Stimulated activated CD4-positive, alpha-beta T cell treated with anti-CD3 and anti-CD28 coated beads, Interleukin-15, amount 100 ng/mL, for 48 hours (primary cell): ENCODE results near the gene TOLLIP.
A peak's percentile ranks its signal among the peaks of the same experiment; 100 is the strongest.
"Not testable (repeated sequence)": the region's sequence is repeated elsewhere in the genome, so short reads cannot be mapped to it uniquely, and the experiment has no call there.

Experiments used
- DNase-seq, 2 donors: peaks; one replicate each; pipeline ENCODE4 v3.0.0-alpha.2; 2020; ENCODE audit warnings: low read depth in 2 of 2

The TOLLIP gene

DNA sequence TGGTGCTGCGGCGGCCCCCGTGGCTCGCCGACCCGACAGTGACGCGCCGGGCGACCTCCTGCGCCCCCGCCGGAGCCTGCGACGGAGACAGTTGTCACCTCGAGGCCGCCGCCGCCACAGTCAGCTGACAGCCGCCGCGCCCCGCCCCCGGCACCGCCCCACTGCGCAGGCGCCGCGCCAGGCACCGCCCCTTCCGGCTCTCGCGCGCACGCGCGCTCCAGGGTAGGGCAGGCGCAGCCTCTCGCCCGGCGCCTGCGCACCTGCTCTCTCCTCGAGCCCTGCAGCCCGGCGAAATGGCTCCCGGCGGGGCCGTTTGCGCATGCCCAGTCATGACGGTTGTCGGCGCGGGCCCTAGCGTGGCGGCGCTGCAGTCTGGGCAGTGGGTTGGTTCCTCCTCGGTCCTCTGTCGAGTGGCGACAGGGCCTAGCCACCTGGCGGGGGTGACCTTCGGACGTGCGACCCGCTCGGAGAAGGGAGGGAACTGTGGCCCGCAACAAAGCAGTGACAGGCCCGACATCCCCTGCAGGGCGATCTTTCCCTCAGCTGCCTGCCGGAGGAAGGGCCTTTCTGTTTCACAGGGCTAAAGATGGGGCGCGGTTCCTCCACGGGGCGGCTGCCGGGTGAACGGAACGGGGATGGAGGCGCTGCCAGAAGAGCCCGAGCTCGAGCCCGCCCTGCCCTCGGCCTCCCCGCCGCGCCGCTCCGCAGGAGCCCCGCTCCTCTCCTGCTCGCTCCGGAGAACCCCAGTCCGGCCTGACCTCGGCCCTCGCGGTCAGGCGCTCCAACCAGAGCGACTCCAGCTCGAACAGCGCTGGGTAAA, at the start of gene TOLLIP:
TOLLIP (minus strand) TSS at position 135 of the 820 bp plus-strand sequence; CDS start at position 1, 134 bp downstream.
- DNase-seq = peak; percentile 93 to 94

DNA sequence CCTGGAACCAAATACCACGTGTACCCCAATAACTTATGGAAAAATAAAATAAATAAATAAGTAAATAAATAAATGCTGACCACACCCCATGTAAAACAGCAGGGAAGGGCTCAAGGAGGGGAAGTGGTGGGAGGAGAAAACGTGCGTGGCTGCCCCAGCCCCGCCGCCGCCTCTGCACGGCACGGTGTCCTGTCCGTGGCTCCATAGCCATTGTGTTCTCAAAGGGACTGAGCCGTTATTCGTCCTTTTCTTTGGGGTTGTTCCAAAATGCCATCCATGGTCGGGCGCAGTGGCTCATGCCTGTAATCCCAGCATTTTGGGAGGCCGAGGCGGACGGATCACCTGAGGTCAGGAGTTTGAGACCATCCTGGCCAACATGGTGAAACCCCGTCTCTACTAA, 49.5 kb upstream of the TOLLIP start:
- not testable (repeated sequence) for DNase-seq

DNA sequence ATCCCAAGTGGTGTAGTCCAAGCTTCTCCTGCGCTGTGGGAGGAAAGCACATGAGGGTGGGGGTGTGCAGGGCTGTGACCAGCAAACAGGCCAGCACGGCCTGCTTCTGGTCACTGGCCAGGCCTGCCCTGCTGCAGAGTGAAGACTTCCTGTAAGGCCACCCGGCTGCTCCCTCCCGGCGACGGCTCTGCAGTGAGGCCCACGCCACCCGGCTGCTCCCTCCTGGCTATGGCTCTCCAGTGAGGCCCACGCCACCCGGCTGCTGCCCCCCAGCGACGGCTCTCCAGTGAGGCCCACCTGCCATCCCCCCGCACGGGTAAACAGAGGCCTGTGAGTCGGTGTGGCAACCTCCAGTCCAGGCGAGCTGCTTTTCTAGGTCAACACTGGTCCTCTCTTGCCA, 48.9 kb upstream of the TOLLIP start:
- DNase-seq = no peak

DNA sequence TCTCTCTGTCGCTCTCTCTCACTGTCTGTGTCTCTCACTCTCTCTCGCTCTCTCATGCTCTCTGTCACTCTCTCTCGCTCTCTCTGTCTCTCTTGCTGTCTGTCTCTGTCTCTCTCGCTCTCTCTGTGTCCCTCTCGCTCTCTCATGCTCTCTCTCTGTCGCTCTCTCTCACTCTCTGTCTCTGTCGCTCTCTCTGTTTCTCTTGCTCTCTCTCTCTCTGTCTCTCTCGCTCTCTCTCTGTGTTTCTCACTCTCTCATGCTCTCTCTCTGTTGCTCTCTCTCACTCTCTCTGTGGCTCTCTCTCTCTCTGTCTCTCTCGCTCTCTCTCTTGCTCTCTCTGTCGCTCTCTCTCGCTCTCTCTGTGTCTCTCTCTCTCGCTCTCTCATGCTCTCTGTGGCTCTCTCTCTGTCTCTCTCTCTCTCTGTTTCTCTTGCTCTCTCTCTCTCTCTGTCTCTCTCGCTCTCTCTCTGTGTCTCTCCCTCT, 47.1 kb upstream of the TOLLIP start:
- DNase-seq = no peak

DNA sequence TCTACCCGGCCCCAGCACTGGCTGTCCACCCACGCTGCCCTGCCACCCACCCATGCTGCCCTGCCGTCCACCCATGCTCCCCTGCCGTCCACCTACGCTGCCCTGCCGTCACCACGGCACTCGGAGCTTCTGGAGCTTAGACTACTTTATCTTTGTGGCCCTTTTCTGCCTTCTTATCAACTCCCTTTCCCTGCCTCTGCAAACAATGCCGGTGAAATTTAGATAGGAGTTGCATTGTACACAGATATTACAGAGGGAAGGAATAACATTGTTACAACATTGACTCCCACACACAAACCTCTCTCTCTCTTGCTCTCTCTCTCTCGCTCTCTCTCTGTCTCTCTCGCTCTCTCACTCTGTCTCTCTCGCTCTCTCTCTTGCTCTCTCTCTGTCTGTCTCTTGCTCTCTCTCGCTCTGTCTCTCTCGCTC, 46.6 kb upstream of the TOLLIP start:
- DNase-seq = no peak

DNA sequence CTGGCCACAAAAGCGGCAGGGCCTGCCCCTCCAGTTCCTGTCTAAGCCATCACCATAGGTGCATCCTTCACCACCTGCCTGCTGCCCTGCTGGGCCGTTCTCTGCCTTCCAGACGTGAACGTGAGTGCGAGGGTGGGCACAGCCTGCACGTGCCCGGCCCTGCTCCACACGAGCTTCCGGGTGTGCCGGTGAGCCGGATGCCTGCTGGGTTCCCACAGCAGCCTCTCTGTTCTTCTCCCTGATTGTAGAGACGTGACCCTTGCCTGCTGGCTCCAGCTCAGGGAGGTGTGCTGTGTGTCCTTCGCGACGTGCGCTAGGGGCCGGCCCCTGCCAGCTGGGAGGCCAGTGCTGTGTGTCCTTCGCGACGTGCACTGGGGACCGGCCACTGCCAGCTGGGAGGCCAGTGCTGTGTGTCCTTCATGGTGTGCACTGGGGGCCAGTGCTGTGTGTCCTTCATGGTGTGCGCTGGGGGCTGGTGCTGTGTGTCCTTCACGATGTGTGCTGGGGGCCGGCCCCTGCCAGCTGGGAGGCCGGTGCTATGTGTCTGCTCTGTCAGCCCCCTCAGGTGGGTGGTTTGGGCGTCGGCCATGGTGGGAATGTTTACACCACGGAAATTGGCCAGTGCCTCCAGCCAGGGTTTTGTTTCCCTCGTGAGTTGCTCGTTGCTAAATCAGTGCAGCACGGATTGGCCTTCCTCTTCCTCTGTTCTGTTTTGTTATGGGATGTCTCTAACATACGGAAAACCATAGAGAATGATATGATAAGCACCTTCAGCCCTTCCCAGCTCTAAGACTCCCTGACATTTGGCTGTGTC, 44.9 kb upstream of the TOLLIP start:
- DNase-seq = no peak

DNA sequence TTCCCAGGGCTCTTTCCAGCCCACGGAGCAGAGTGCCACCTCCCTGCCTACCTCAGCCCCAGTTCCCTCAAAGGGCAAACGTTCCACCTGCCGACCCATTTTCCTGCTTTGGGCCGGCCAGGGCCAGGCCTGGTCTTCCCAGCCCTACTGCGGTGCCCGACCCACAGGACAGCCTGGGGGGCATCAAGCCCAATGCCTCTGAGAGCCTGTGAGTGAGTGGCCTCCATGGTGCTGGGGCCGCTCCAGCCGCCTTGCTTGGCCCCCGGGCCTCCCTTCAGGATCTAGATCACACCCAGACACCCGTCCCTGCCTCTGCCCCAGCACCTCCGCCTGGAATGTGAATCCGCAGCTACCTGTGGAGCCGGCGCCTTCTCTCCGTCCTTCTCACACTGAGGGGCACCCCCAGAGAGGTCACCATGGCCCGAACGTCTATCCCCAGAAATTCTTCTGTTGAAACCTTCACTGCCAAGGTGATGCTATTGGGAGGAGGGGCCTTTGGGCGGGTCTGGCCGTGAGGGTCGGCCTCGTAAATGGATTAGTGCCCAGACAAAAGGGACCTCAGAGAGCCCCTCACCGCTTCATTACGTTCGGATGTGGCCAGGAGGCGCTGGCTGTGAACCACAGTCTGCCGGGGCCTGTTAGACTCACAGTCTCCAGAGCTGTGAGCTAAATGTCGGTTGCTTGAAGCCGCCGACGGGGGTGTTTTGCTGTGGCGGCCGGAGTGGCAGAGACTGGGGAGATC, 44.1 kb upstream of the TOLLIP start:
- no peak for DNase-seq

DNA sequence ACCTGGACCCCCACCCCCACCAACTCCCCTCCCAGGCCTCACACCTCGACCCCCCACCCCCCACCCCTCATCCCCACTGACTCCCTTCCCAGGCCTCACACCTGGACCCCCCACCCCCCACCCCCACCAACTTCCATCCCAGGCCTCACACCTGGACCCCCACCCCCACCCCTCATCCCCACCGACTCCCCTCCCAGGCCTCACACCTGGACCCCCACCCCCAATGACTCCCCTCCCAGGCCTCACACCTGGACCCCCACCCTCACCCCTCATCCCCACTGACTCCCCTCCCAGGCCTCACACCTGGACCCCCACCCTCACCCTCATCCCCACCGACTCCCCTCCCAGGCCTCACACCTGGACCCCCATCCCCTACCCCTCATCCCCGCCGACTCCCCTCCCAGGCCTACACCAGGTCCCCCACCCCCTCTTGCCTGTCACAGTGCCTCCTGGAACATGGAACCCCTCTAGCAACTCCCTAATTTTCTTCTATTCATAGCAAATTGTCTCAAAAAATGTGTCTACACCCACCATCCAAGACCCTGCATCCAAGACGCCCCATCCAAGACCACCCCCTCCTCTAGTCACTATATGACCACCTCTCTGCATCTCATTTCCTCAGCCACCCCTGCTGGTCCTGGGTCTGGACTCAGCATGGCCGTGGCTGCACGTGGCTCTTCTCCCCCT, 43.4 kb upstream of the TOLLIP start:
- no peak for DNase-seq

DNA sequence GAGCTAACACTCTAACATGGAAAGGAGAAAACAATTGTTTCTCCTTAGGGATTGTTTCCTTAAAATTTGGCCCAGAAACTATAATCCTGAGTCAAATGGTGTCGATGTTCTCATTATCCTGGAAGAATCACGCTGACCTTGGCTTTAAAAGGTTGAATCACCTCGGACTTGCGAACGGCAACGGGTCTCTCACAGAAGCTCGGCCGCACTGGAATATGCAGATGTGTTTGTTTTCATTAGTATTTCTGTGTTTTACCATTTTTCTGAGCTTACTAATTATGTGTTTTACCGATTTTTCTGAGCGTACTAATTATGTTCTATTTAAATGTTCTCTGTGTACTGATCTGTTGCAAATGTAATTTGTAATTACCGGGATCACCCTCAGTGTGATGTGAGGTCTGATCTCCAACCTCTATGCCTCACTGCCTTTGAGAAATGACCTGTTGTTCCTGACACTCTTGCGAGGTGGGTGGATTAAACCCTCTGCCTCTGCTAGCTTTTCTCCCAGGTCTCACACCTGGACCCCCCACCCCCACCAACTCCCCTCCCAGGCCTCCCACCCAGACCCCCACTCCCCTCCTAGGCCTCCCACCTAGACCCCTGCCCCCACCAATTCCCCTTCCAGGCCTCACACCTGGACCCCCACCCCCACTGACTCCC, 42.0 kb upstream of the TOLLIP start:
- DNase-seq = no peak

DNA sequence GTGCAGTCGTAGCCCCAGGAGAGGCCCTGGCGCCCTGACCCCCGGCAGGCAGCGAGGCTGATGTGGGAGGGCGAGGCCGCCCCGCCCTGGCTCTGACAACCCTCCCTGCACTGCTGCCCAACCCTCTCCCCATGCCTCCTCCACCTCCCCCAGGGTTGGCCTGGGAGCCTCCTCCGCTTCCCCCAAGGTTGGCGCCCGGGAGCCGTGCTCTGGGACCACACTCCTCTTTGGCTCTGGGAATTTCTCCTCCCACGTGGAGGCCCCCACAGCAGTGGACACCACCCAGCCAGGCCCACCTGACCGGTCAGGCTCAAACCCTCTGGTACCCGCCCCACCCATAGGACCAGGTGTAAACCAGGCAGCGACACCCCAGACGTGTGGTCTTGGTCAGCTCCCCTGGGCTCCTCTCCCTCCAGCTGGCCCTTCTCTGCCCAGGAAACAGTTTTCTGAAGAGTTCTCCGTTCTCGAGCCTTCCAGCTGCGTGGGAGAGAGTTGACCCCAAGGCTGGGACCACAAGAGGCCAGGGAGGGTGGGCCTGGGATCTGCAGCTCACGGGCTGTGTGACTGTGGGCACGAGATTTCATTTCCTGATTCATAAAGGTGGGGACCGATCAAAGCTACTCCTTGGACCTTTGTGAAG, 40.8 kb upstream of the TOLLIP start:
- DNase-seq = no peak

DNA sequence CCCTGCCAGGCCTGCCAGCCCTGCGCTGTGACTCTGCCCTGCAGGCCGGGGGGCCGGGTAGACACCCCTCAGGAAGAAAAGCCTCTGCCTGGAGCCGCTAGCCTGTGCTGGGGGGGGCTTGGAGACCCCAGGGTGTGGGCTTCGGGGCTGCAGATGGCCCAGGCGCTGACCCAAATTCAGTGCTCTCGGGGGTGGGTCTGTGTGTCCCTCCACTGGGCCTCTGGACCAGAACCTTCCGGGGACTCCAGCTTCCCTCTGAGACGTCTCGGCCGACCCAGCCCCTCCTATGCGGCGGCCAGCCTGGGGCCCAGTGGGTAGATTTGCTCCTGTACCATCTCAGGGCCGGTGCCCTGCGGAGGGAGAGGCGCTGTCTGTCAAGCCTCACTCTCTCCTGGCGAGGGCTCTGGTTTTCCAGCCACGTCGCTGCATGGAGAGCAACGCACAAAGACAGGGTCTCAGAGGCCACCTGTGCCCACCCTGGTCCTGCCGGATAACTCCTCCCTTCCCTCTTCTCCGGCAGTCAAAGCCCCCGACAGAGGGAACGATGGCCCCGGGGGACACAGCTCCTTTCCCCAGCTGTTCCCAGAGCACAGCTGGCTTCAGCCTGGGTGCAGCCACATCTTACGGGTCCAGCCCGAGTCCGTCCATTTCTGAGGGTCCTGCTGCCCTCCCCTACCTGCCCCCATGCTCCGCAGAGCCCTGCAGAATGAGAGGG, 40.1 kb upstream of the TOLLIP start:
- DNase-seq = no peak

DNA sequence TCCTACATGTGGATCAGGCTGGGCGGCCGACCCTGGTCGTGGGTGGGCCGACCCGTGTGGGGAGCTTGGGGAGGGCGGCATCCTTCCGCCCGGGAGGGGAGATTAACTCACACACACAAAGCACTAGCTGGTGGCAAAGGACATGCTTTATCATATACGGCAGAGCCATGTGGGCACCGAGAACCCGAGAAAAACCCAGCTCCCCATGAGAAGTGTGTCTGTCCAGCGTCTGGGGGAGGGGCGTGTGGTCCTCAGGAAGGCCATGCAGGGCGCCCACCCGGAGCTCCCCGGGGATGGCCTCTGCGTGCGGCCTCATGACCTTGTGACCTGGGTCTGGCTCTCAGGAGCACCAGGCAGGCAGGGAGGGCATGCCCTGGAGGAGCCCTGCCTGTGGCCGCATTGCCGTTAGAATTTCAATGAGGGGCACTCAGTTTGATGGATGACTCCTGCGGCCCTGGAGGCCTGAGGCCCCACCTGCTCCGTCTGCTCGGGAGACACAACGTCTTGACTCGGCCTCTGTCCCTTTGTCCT, 39.4 kb upstream of the TOLLIP start:
- DNase-seq = no peak

DNA sequence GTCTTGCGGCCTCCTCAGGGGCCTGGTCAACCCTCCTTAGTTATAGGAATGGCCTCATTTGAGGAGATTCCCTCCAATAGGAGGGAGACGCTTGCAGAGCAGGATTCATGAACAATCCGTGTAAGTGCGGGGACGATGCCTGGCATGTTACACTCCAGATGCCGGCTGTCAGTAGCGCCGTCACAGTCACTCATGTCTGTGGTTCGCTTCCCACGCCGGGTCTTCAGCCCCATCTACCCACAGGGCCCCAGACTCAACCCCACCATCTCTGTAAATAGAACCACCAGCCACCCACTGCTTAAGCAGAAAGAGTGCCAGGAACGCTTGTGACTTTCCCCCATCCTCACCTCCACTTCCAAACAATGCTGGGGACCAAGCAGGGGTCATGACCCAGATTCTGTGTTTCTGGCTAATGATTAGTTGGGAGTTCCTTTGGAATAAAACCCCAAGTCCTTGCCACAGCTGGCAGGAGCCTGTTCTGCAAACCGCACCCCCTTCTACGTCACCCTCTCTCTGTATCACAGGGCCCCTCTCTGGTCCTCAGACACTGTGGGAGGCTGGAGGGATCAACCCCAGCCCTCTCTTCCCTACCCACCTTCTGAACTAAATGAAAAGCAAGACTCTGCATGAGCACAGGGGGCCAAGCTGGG, 38.8 kb upstream of the TOLLIP start:
- DNase-seq = no peak

DNA sequence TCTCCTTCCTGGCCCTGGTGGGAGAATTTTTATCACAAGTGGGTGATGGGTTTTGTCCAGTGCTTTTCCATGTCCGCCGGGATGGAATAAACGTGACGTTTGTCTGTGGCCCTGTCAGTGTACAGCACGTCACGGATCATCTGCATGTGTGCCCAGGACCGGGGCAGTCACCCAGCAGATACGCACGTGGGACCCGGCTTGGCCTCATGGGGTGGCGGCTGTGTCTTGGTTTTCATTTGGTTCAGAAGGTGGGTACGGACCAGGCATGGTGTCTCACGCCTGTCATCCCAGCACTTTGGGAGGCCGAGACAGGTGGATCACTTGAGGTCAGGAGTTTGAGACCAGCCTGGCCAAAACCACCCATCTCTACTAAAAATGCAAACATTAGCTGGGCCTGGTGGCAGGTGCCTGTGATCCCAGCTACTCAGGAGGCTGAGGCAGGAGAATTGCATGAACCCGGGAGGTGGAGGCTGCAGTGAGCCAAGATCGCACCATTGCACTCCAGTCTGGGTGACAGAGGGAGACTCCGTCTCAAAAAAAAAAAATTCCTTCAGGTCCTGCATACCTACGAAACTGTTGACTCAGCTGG, 38.1 kb upstream of the TOLLIP start:
- DNase-seq = not testable (repeated sequence)

DNA sequence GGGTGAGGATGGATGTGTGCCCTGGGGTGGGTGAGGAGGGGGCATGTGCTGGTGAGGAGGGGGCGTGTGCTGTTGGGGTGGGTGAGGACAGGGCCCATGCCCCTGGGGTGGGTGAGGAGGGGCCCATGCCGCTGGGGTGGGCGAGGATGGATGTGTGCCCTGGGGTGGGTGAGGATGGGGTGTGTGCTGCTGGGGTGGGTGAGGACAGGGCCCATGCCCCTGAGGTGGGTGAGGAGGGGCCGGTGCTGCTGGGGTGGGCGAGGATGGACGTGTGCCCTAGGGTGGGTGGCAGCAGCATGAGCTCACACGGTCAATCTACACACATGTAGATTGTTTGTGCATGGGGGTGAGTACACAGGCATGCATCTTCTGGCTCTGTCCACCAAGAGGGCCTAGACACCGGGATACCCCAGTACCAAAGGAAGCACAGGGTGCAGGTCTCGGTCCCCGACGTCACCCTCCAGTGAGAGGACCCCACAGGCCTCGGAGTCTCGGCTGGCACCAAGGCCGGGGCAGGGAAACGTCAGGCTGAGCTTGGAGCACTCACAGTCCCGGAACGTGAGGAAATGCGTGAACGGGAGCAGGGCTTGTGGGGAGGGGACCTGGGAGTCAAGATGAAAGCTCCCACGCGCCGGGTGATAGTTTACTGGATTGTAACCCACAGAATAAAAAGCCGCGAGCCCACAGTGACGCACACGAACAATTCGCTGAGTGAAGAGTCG, 37.4 kb upstream of the TOLLIP start:
- no peak for DNase-seq

DNA sequence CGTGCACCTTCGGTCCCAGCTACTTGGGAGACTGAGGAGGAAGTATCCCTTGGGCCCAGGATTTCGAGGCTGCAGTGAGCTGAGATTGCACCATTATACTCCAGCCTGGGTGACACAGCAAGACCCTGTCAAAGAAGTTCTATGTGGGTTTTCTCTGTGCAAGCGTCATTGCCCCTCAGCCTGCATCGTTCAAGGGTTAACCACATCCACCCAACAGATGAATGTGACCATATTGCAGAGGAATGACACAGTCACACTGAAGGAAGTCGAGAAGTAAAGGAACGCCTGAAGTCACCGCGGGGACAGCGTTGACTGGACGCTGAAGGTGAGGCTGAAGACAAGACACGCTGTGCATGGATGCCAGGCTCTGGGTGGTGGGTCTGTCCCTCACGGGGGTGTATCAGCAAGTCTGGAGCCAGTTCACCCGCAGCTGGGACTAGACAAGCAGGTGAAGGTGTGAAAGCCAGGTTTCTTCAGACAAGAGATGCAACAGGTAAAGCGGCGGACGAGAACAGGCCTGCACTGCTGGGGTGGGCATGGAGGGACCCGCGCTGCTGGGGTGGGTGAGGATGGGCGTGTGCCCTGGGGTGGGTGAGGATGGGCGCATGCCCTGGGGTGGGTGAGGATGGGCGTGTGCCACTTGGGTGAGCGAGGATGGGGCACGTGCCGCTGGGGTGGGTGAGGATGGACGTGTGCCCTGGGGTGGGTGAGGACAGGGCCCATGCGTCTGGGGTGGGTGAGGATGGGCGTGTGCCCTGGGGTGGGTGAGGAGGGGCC, 36.5 kb upstream of the TOLLIP start:
- DNase-seq = no peak

DNA sequence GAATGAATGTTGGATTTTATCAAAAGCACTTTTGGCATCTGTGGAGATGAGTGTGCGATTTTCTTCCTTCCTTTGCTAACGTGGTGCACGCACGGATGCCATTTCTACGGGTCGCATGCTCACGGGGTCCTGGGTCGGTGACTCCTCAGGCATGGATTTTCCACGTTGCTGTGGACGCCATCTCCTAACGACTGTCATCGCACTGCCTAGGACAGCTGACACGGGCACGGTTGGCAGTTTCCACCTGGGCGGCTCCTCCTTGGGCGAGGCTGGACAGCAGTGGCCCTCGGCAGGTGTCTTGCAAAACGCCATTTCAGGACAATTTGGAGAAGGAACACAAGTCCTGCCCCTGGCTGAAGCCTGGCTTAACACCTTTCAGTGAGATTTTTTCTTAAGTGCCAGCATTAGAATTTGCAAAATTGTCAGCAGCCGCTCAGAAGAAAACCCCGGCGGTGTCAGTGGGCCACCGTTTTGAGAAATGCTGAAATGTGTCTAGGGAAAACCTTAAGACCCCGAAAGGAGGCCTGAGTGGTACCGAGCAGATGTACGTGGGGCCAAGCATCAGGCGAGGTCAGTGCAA, 34.7 kb upstream of the TOLLIP start:
- no peak for DNase-seq
